SK-N-MC (cell line): ENCODE measurements around the gene TMEM222.
"Not testable (repeated sequence)": the region's sequence is repeated elsewhere in the genome, so short reads cannot be mapped to it uniquely, and the experiment has no call there.

ENCODE experiments used
- DNase-seq: peaks from one replicate; pipeline ENCODE4 v3.0.0-alpha.2; 2011; ENCODE audit warnings: low read depth, low spot score
- H3K27ac ChIP-seq: fragments of 200-600 bp; sonication (generic); 2 replicates; pipeline ENCODE4 v1.5.1; 2016; ENCODE audit warnings: mixed run types
- H3K36me3 ChIP-seq: fragments of 200-600 bp; sonication (generic); 2 replicates; pipeline ENCODE4 v1.6.1; 2017; ENCODE audit warnings: antibody characterized with exemption, low read length, mixed read lengths; ENCODE audit not compliant: insufficient read depth
- H3K4me3 ChIP-seq: fragments of 200-600 bp; sonication (generic); 2 replicates; pipeline ENCODE4 v1.5.1; 2016
- H3K9ac ChIP-seq: fragments of 200-600 bp; sonication (generic); 2 replicates; pipeline ENCODE4 v1.8.0; 2017; ENCODE audit warnings: mixed run types, mixed read lengths; ENCODE audit not compliant: insufficient read length
- H3K9me3 ChIP-seq: fragments of 200-600 bp; sonication (generic); 2 replicates; pipeline ENCODE4 v1.6.1; 2017; ENCODE audit warnings: low read depth, mild to moderate bottlenecking, antibody characterized with exemption, low read length, moderate library complexity, mixed read lengths
- EZH2 ChIP-seq: fragments of 200-600 bp; sonication (generic); IDR thresholded peaks from one replicate; pipeline ENCODE4 v1.6.1; 2017; ENCODE audit warnings: antibody characterized with exemption
- FOXP2 ChIP-seq: optimal IDR thresholded peaks from 2 replicates; pipeline ENCODE3; 2011; ENCODE audit warnings: mild to moderate bottlenecking, moderate library complexity; ENCODE audit not compliant: insufficient read depth; ENCODE audit errors: extremely low read length, control extremely low read depth
- POLR2AphosphoS5 ChIP-seq: IDR thresholded peaks from 2 replicates; pipeline ENCODE4 v1.6.1; 2012; ENCODE audit warnings: mild to moderate bottlenecking, low read depth, low read length, borderline replicate concordance

The TMEM222 gene

DNA sequence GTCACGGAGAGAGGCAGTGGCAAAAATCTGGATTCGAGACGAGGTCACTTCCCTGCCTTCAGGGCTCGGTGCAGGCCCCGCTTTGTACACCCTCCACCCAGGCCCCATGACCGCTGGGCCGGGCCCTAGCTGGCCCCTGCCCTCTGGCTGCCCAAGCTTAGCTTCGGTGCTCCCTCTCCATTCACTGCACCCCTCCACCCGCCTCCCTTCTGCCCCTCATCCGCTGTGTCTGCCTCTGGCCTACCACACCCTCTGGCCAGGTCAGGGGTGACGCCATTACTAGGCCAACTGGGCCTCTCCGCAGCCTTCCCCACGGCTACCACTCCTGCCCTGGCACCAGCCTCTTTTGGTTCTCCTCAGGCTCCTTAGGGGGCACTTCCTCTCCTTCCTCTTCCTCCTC lies 61.7 kb downstream of the TMEM222 start:
- Histone ChIP-seq H3K27ac (no peak overlapping the region), H3K4me3 (no peak overlapping the region), H3K36me3 (no peaks in the 10 kb centered on the region), H3K9me3 (no peaks in the 10 kb centered on the region), H3K9ac (no peak overlapping the region)
- TF ChIP-seq EZH2: no peak
- TF ChIP-seq POLR2AphosphoS5: no peak
- no peak for TF ChIP-seq FOXP2
- no peak for DNase-seq

DNA sequence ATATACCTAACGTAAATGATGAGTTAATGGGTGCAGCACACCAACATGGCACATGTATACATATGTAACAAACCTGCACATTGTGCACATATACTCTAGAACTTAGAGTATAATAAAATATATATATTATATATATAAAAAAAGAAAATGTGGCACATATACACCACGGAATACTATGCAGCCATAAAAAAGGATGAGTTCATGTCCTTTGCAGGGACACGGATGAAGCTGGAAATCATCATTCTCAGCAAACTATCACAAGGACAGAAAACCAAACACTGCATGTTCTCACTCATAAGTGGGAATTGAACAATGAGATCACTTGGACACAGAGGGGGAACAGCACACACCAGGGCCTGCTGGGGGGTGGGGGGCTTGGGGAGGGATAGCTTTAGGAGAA lies 62.8 kb downstream of the TMEM222 start:
- not testable (repeated sequence) for DNase-seq, H3K9ac ChIP-seq

More for the DNA sequence above, 62.8 kb downstream of the TMEM222 start:
- not testable (repeated sequence) for H3K27ac ChIP-seq, H3K9me3 ChIP-seq, H3K4me3 ChIP-seq, H3K36me3 ChIP-seq
